ENCODE data around the gene ANKRD27. TPM values are rescaled to one million over a fixed set of nuclear protein-coding genes. Genes with fewer than 3 reads are reported as not detected.
A peak's percentile ranks its signal among the peaks of the same experiment; 100 is the strongest.
"Not testable (repeated sequence)": the region's sequence is repeated elsewhere in the genome, so short reads cannot be mapped to it uniquely, and the experiment has no call there.

Gene ANKRD27
- total RNA-seq, 4 donors from 2014 or later: 26.4 to 36.2 (median 30.8) TPM

DNA sequence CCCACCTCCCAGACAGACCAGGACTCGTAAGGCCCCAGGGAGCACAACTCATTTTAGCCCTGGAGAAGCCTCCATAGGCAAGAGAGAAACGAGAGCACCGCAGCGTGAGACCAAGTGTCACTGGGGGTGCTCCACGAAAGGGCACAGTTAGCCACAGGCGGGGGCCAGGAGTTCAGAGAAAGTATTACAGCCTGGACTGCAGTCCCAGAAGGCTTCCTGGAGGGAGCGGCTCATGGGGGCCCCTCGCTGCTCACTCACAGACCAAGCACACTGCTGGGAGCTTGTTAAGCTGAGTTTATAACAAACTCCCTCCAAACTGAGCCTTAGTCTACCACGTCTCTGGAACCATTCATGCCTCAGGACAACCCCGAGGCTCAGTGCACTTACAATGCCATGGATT, 16.5 kb downstream of the ANKRD27 start:
- H3K36me3 ChIP-seq: peaks cover 39% of the 10 kb centered on the region
- H3K9me3 ChIP-seq: no peaks in the 10 kb centered on the region
- no peaks in the 10 kb centered on the region for H3K27me3 ChIP-seq
- TF ChIP-seq POLR2A (IDR thresholded peaks at IDR 0.05) (no peak), POLR2AphosphoS5 (IDR thresholded peaks at IDR 0.05) (no peak), EP300 (IDR thresholded peaks at IDR 0.05) (no peak)
- TF ChIP-seq, protein P1, sequence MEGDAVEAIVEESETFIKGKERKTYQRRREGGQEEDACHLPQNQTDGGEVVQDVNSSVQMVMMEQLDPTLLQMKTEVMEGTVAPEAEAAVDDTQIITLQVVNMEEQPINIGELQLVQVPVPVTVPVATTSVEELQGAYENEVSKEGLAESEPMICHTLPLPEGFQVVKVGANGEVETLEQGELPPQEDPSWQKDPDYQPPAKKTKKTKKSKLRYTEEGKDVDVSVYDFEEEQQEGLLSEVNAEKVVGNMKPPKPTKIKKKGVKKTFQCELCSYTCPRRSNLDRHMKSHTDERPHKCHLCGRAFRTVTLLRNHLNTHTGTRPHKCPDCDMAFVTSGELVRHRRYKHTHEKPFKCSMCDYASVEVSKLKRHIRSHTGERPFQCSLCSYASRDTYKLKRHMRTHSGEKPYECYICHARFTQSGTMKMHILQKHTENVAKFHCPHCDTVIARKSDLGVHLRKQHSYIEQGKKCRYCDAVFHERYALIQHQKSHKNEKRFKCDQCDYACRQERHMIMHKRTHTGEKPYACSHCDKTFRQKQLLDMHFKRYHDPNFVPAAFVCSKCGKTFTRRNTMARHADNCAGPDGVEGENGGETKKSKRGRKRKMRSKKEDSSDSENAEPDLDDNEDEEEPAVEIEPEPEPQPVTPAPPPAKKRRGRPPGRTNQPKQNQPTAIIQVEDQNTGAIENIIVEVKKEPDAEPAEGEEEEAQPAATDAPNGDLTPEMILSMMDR (IDR thresholded peaks at IDR 0.05): no peak
- no peak overlapping the region for H3K4me3 ChIP-seq
- WGBS: 93% methylated on average over 3 of the region's 10 CpGs
- no peaks in the 10 kb centered on the region for H3K4me1 ChIP-seq
- H3K27ac ChIP-seq: no peak overlapping the region
- DNase-seq (ENCODE audit: low spot score in 2 of 2): no peak

DNA sequence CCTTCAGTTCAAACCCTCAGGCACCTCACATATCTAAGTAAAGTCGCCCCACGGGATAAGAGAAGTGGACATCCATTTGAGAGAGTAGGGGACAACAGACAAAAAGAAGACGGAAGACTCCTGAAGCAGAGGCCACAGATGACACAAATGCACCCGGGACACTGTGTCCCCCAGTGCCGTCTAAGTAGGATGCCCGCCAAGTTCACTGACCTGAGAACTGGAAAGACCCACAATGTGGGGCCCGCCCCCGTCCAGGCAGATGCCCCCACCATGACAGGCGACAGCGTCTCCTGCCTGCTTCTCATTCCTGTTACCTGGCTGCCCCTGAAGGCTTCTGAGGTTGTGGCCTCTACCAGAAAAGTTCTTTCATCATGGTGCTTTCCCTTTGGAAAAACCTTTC, 16.9 kb downstream of the ANKRD27 start:
- Histone ChIP-seq H3K4me1 (peaks cover 2% of the 10 kb centered on the region), H3K9me3 (no peaks in the 10 kb centered on the region), H3K36me3 (peaks cover 43% of the 10 kb centered on the region), H3K27ac (no peak overlapping the region), H3K27me3 (no peaks in the 10 kb centered on the region), H3K4me3 (no peak overlapping the region)
- 88% methylated on average over 10 of the region's 10 CpGs for WGBS
- DNase-seq (ENCODE audit: low spot score in 2 of 2): no peak
- TF ChIP-seq POLR2A (IDR thresholded peaks at IDR 0.05) (no peak), POLR2AphosphoS5 (IDR thresholded peaks at IDR 0.05) (no peak), EP300 (IDR thresholded peaks at IDR 0.05) (no peak)
- TF ChIP-seq, protein P1 (IDR thresholded peaks at IDR 0.05): no peak

DNA sequence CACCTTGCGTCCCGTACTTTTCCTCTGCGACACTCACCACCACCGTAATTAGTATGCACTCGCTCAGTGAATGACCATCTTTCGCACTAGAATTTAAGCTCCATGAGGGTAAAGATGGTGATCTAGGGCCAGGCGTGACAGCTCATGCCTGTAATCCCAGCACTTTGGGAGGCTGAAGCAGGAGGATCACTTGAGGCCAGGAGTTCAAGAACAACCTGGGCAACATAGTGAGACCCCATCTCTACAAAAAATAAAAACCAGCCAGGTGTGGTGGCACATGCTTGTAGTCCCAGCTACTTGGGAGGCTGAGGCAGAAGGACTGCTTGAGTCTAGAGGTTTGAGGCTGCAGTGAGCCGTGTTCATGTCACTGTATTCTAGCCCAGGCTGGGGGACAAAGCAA, 18.6 kb downstream of the ANKRD27 start:
- H3K4me3 ChIP-seq; DNase-seq (ENCODE audit: low spot score in 2 of 2); H3K27me3 ChIP-seq; H3K9me3 ChIP-seq; H3K4me1 ChIP-seq; H3K27ac ChIP-seq: not testable (repeated sequence)
- 99% methylated on average over 8 of the region's 8 CpGs for WGBS
- peaks cover 48% of the 10 kb centered on the region for H3K36me3 ChIP-seq

DNA sequence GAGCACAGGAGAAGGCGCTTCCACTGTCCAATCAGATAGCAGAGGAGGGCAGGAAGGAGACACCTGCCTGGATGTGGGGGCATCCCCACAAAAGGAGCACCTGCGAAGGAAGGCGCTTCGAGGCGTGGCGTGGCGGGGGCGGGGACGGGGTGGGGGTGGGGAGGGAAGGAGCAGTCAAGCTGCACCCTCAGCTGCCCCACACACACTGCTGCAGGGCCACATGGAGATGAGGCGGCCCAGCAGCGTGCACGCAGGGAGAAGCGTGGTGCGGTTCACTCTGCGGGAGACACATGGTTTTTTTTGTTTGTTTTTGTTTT, 21.4 kb downstream of the ANKRD27 start:
- DNase-seq (ENCODE audit: low spot score in 2 of 2): no peak
- WGBS: 76% methylated on average over 15 of the region's 15 CpGs

DNA sequence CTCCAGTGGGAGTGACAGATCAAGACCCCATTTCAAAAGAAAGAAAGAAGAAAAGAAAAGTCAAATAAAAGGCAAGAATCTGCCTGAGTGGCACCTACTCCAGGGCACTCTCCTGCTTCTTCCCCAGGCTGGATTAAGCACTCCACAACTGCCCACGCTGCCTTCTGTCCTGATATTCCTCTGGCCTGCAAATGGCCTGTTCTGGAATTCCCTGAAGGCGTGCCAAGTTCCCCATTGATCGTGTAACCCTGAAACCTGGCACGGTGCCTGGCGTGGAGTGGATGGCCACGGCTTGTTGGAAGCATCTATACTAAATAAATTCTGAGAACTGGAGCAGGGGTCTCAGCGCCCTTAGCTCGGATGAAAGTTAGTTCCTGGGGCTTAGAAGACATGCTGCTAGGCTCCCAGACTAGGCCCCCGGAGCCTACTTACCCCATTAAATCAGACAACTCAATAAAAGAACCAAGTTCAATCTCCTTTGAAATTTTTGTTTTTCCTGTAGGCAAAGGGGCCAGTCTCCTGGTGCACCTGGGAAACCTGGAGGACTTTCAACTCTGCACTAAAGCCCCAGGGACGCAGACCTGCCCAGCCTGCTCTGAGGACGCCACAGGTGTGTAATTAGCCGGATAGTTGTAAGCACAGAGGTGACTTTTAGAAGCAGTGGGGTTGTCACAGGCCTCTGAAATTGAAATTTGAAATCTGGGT, 21.9 kb downstream of the ANKRD27 start:
- Histone ChIP-seq H3K9me3 (no peaks in the 10 kb centered on the region), H3K36me3 (peaks cover 62% of the 10 kb centered on the region), H3K27ac (peak overlapping the region; percentile 18), H3K27me3 (no peaks in the 10 kb centered on the region), H3K4me1 (peaks cover 2% of the 10 kb centered on the region), H3K4me3 (no peak overlapping the region)
- TF ChIP-seq EP300 (IDR thresholded peaks at IDR 0.05): no peak
- TF ChIP-seq, protein P1 (IDR thresholded peaks at IDR 0.05): no peak
- TF ChIP-seq POLR2AphosphoS5 (IDR thresholded peaks at IDR 0.05): no peak
- TF ChIP-seq POLR2A (IDR thresholded peaks at IDR 0.05): no peak
- DNase-seq (ENCODE audit: low spot score in 2 of 2): no peak
- WGBS: 70% methylated on average over 10 of the region's 12 CpGs

More for the DNA sequence above, 21.4 kb downstream of the ANKRD27 start:
- Histone ChIP-seq H3K27ac (no peak overlapping the region), H3K36me3 (peaks cover 63% of the 10 kb centered on the region), H3K4me3 (no peak overlapping the region), H3K9me3 (no peaks in the 10 kb centered on the region), H3K4me1 (peaks cover 2% of the 10 kb centered on the region), H3K27me3 (no peaks in the 10 kb centered on the region)
- TF ChIP-seq, protein P1 (IDR thresholded peaks at IDR 0.05): no peak

DNA sequence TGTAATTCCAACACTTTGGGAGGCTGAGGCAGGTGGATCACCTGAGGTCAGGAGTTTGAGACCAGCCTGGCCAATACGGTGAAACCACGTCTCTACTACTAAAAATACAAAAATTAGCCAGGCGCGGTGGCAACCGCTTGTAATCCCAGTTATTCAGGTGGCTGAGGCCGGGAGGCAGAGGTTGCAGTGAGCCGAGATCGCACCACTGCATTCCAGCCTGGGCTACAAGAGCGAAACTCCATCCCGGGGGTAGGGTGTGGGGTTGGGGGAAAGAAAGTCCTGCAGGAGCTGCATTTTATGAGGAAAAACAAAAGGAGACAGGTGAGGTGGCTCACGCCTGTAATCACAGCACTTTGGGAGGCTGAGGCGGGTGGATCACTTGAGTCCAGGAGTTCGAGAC, 22.6 kb downstream of the ANKRD27 start:
- H3K27me3 ChIP-seq; H3K4me3 ChIP-seq; DNase-seq (ENCODE audit: low spot score in 2 of 2); H3K27ac ChIP-seq; H3K9me3 ChIP-seq; H3K4me1 ChIP-seq: not testable (repeated sequence)
- H3K36me3 ChIP-seq: peaks cover 64% of the 10 kb centered on the region
- 96% methylated on average over 13 of the region's 13 CpGs for WGBS

Data from suprapubic skin (tissue), 4 donors.